ENCODE results near the gene MCUB.

Gene MCUB

GRCh38 chr4:109627361-109627760 lies 67.3 kb downstream of the MCUB start:
- no peak for DNase-seq (ENCODE audit: low read depth in 2 of 2)

GRCh38 chr4:109629775-109630174 lies 69.7 kb downstream of the MCUB start:
- no peak for DNase-seq (ENCODE audit: low read depth in 2 of 2)

GRCh38 chr4:109631532-109632108 lies 71.6 kb downstream of the MCUB start:
- no peak for DNase-seq (ENCODE audit: low read depth in 2 of 2)

GRCh38 chr4:109640644-109641043 lies 80.6 kb downstream of the MCUB start:
- DNase-seq (ENCODE audit: low read depth in 2 of 2) = no peak

- DNase-seq (ENCODE audit: low read depth in 2 of 2) = no peak
These were observed 86.0 kb downstream of the MCUB start for GRCh38 chr4:109645874-109646710.

- no peak for DNase-seq (ENCODE audit: low read depth in 2 of 2)
These were observed 88.4 kb downstream of the MCUB start for GRCh38 chr4:109648266-109648996.

GRCh38 chr4:109648997-109649575 lies 89.0 kb downstream of the MCUB start:
- DNase-seq (ENCODE audit: low read depth in 2 of 2) = no peak

GRCh38 chr4:109649872-109650271 lies 89.8 kb downstream of the MCUB start:
- peak in 1 of 2 donors; percentile 11 for DNase-seq (ENCODE audit: low read depth in 2 of 2)

GRCh38 chr4:109655396-109655795 lies 95.3 kb downstream of the MCUB start:
- DNase-seq (ENCODE audit: low read depth in 2 of 2) = no peak

- DNase-seq (ENCODE audit: low read depth in 2 of 2) = no peak
These were observed 97.9 kb downstream of the MCUB start for GRCh38 chr4:109657854-109658418.

- no peak for DNase-seq (ENCODE audit: low read depth in 2 of 2)
These were observed 98.9 kb downstream of the MCUB start for GRCh38 chr4:109658871-109659410.

- DNase-seq (ENCODE audit: low read depth in 2 of 2) = no peak
These were observed 102.1 kb downstream of the MCUB start for GRCh38 chr4:109662116-109662515.

- no peak for DNase-seq (ENCODE audit: low read depth in 2 of 2)
These were observed 102.7 kb downstream of the MCUB start for GRCh38 chr4:109662771-109663170.

GRCh38 chr4:109665783-109666485 lies 105.9 kb downstream of the MCUB start:
- no peak for DNase-seq (ENCODE audit: low read depth in 2 of 2)

GRCh38 chr4:109671350-109671749 lies 111.3 kb downstream of the MCUB start:
- DNase-seq (ENCODE audit: low read depth in 2 of 2) = peak in 1 of 2 donors; percentile 11

GRCh38 chr4:109672169-109672930 lies 112.3 kb downstream of the MCUB start:
- DNase-seq (ENCODE audit: low read depth in 2 of 2) = no peak

GRCh38 chr4:109673303-109673702 lies 113.3 kb downstream of the MCUB start:
- no peak for DNase-seq (ENCODE audit: low read depth in 2 of 2)

GRCh38 chr4:109675181-109675580 lies 115.1 kb downstream of the MCUB start:
- DNase-seq (ENCODE audit: low read depth in 2 of 2) = no peak

GRCh38 chr4:109675843-109676242 lies 115.8 kb downstream of the MCUB start:
- no peak for DNase-seq (ENCODE audit: low read depth in 2 of 2)

GRCh38 chr4:109676886-109677285 lies 116.8 kb downstream of the MCUB start:
- DNase-seq (ENCODE audit: low read depth in 2 of 2) = no peak

All from stimulated activated CD4-positive, alpha-beta T cell treated with anti-CD3 and anti-CD28 coated beads, Interleukin-4, amount 100 ng/mL, for 48 hours (primary cell).